Umbilical cord (tissue), 2 donors: Measurements from ENCODE around the gene TPTE. TPM values are rescaled to one million over a fixed set of nuclear protein-coding genes. Genes with fewer than 3 reads are reported as not detected.
"Not testable (repeated sequence)": the region's sequence is repeated elsewhere in the genome, so short reads cannot be mapped to it uniquely, and the experiment has no call there.

Experiments used
- DNase-seq: peaks from one replicate; pipeline ENCODE4 v3.0.0-alpha.2; 2015; ENCODE audit warnings: low spot score
- total RNA-seq: library from RNA; depleted of rRNA; stranded (reverse); fragments of >200 nt; gene quantifications from one replicate; pipeline ENCODE4 v1.2.3, GENCODE V29; 2014; ENCODE audit warnings: low replicate concordance; ENCODE audit not compliant: insufficient read depth

Gene TPTE
- total RNA-seq, 1 donor from 2014 or later, result 2.9 TPM

DNA sequence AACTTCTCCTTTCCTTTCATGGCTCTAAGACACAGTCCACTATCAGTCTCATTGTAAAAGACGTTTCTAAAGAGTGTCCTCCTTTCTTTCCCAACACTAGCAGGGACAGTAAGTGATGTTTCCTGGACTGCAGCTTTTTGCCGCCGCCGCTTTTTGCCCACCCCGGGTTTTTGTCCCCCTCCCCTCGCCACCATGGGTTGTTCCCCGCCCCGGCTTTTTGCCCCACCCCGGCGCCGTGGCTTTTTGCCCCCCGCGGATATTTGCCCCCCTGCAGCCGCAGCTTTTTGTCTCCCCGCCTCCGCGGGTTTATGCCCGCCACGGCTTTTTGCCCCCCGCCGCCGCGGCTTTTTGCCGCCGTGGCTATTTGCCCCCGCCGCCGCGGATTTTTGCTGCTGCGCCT is 95.2 kb downstream of the TPTE start:
- no peak for DNase-seq

DNA sequence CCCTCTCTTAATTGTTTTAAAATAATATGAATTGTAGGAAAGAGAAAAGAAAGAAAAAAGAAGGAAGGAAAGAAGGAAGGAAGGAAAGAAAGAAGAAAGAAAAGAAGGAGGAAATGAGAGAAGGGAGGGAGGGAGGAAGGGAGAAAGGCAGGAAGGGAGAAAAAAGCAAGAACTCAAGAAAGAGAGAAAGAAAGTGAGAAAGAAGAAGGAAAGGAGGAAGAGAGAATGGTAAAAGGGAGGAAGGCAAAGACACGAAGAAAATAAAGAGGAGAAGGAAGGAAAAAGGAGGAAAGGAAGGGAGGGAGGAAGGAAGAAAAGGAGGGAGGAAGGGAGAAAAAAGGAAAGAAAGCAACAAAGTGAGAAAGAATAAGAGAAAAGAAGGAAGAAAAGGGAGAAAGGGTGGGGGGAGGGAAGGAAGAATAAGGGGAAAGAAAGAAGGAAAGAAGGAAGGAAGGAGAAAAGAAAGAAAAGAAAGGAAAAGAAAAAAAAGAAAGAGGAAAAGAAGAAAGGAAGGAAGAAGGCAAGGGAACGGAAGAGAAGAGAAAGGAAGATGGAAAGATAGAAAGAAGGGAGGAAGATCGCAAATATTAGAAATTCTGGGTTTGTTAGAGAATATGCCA is 95.9 kb downstream of the TPTE start:
- not testable (repeated sequence) for DNase-seq

DNA sequence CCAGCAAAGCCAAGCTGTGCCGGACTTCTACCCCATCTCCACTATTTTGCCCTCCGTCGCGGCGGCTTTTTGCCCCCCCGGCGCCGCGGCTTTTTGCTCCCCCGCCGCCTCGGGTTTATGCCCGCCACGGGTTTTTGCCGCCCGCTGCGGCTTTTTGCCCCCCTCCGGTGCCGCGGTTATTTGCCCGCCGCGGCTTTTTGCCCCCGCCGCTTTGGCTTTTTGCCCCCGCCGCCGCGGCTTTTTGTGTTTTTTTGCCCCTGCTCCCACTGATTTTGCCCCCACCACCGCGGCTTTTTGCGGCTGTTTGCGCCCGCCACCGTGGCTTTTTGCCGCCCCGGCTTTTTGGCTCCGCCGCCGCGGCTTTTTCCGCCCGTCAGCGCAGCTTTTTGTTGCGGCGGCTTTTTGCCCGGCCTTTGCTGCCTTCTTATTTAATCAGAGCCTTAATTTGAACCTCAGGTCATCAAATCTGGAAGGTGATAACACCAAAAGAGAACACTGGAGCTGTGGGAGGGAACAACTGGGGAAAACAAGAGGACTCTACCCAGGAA is 106.0 kb downstream of the TPTE start:
- DNase-seq, result no peak

DNA sequence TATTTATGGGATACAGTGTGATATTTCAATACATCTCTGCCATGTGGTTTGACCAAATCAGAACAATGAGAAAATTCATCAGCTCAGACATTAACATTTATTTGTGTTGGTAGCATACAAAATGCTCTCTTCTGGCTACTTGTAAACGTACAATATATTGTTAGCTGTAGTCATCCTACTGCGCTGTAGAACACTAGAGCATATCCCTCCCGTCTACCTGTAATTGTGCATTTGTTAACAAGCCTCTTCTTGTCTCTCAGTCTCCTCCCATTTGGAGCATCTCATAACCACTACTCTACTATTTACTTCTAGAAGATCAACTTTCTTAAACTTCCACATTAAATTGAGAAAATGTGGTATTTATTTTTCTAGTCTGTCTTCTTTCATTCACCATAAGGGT is 107.9 kb downstream of the TPTE start:
- DNase-seq, result not testable (repeated sequence)

DNA sequence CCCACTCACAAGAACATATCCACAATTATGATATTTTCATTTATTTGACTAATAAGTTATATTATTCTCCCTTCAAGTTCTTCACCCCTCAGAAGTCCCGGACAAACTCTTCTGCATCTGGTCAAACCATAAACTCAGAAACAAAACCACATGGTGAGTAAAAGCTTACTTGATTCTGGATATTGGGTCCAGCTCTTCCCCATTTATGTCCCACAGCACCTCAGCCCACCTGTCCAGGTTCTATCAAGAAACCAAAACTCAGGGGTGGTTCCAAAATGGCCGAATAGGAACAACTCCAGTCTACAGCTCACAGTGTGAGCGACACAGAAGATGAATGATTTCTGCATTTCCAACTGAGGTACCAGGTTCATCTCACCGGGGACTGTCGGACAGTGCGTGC is 109.4 kb downstream of the TPTE start:
- not testable (repeated sequence) for DNase-seq

DNA sequence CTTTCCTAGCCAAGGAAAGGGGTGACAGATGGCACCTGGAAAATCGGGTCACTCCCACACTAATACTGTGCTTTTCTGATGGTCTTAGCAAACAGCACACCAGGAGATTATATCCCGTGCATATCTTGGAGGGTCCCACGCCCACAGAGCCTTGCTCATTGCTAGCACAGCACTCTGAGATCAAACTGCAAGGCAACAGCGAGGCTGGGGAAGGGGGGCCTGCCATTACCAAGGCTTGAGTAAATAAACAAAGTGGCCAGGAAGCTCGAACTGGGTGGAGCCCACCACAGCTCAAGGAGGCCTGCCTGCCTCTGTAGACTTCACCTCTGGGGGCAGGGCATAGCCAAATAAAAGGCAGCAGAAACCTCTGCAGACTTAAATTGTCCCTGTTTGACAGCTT is 109.9 kb downstream of the TPTE start:
- not testable (repeated sequence) for DNase-seq

DNA sequence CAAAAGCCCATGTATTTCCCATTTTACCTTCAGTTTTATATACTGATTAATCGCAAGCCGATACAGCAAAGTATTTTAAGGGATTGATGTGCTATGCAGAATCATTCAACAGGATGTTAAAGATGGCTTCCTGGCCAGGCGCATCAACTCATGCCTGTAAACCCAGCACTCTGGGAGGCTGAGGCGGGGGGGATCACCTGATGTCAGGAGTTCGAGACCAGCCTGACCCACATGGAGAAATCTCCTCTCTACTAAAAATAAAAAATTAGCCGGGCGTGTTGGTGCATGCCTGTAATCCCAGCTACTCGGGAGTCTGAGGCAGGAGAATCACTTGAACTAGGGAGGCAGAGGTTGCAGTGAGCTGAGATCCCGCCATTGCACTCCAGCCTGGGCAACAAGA is 116.8 kb downstream of the TPTE start:
- DNase-seq, result not testable (repeated sequence)

DNA sequence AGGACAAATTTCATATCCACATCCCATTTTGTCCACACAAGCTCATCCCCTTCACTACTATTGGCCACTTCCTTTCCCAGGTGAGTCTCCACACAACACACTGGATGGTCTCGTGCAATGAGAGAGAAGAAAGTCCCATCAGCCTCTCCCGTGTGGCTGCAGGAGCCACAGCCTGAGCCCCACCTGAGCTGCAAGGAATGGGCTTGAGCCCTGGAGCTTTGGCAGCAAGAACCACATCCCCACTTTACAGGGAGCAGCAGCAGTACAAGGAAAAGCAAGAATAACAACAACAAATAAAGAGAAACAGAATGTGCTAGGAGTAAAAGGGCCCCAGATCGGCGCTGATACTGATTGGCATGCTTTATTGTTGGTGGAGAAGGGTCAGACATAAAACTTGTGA is 117.7 kb downstream of the TPTE start:
- no peak for DNase-seq

DNA sequence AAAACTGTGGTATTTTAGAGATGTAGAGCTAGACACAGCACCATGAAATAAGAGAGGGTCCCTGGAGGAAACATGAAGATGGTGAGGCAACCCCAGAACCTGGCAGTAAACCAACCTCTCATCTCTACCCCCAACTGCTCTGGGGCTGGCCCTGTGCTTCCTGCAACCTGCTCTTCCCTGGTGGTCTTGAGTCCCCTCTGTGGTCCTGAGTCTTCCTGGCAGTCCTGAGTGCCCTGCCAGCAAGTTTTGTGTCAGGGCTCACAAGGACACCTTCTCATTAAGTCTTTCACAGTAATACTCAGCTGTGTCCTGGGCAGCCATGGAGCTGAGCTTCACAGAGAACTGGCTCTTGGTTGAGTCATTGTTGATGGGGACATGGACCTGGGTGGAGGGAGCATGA is 118.4 kb downstream of the TPTE start:
- DNase-seq, result not testable (repeated sequence)

DNA sequence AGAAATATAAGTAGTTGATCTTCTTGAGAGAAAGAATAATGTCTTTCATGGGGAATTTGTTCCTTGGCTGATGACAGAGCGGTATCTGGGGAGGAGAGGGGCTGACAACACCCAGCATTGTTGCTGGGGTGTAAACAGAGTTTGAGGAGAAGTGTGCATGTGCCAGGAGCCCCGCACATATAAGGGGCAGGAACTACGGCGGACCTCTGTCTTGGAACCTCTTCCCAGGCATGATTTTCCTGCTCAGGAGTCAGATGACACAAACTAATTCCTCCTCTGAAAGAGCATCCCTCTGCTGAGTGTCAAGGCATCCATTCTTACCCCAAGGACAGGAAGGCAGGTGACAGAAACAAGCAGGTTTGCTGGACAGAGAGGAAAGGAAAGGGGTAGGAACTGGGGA is 119.1 kb downstream of the TPTE start:
- DNase-seq, result no peak

DNA sequence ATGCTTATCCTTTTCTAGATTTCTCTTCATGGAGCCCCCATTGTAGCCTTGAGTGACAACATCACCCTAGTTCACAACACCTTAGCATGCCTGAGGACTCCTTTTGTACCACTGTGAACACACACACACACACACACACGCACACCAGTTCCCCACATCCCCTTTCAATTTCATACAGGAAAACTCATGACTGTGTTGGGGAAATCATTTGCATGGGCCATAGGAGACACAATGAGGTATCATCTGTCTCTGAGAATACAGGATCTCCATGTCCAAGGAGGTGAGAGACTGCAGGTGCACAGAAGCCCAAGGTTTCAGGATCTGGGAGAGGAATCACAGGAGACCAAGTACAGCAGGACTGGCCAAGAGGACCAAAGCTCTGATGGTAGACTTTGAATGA is 119.7 kb downstream of the TPTE start:
- no peak for DNase-seq

DNA sequence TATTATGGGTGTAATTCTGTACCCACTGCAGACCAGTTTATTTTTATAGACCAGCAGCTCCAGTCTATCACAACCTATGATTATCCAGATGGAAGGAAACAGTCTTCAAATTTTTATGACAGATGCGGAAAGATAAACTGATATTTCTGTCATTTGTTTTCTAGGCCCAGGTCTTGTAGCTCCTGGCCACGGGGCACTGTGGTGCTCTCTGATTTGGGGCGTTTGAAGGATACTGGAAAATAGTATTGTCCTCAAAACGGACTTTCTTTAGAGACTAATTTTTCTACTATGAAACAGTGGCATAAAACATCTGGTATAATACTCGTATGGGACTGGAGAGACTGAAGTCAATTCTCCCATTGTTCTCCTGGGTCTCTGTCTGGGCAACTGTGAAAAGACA is 124.3 kb downstream of the TPTE start:
- DNase-seq, result not testable (repeated sequence)

DNA sequence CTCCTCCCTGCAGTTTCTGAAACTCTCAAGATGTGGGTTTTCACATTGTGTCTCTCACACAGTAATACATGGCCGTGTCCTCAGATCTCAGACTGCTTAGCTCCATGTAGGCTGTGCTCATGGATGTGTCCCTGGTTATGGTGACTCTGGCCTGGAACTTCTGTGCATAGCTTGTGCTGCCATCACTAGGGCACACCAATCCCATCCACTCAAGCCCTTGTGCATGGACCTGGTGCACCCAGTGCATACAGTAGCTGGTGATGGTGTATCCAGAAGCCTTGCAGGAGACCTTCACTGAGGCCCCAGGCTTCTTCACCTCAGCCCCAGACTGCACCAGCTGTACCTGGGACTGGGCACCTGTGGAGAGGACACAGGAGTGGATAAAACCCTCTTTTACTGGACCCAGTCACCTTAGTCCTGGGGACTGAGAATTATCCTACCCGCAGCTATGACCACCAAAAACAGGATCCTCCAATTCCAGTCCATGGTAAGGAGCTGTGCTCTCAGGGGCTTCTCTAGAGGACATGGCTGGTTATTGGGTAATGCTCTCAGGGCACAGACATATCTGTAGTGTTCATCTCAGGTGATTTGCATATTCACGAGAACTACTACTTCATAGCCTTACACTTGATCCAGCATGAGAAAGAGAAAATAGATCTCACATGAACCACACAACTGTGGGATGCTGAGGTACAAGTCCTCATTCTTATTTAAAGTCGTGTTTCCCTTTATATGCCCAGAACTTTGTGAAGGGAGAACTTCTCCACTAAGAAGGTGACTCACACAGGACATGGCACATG is 128.2 kb downstream of the TPTE start:
- not testable (repeated sequence) for DNase-seq

DNA sequence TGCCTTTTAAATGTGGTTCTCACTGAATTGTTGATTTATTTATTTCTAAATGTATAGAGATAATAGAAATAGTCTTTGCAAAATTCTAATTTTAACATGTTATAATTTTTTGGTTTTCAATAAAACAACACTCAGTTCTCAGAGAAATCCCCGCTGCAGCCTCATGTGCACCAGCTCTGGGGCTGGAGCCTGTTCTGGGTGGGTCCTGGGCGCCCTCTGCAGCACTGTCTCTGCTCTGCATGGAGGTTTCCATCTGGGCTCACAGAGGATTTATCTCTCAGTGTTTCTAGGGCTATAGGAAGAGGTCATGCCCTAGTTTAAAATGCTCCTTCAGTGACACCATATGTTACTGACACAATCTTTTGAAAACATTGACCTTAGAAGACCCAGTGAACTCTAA is 128.9 kb downstream of the TPTE start:
- DNase-seq, result not testable (repeated sequence)
